WERI-Rb-1 (cell line): ENCODE results near the gene NOC4L.

Experiments
- DNase-seq: peaks from one replicate; pipeline ENCODE4 v3.0.0-alpha.2; 2020
- H3K27ac ChIP-seq: fragments of 250-450 bp; sonication (Bioruptor Pico); 2 replicates; pipeline ENCODE4 v1.5.1; 2020; ENCODE audit warnings: mild to moderate bottlenecking, moderate library complexity
- H3K27me3 ChIP-seq: fragments of 250-450 bp; sonication (Bioruptor Pico); 2 replicates; pipeline ENCODE4 v1.5.1; 2021; ENCODE audit warnings: mild to moderate bottlenecking, low read depth, moderate library complexity; ENCODE audit not compliant: insufficient read depth, severe bottlenecking
- H3K36me3 ChIP-seq: fragments of 250-450 bp; sonication (Bioruptor Pico); 2 replicates; pipeline ENCODE4 v1.5.1; 2020; ENCODE audit warnings: mild to moderate bottlenecking, moderate library complexity
- H3K4me3 ChIP-seq: 2 replicates; pipeline ENCODE4 v1.5.1; 2011; ENCODE audit warnings: low read depth, mild to moderate bottlenecking, control low read depth, low read length
- H3K9me3 ChIP-seq: fragments of 250-450 bp; sonication (Bioruptor Pico); 2 replicates; pipeline ENCODE4 v1.5.1; 2021; ENCODE audit warnings: mild to moderate bottlenecking, moderate library complexity; ENCODE audit not compliant: severe bottlenecking
- TF ChIP-seq, protein P1 (sequence below): IDR thresholded peaks from 2 replicates; pipeline ENCODE4 v1.5.1; 2011; ENCODE audit warnings: low read depth, mild to moderate bottlenecking, control low read depth, inconsistent platforms, low read length

The NOC4L gene

DNA sequence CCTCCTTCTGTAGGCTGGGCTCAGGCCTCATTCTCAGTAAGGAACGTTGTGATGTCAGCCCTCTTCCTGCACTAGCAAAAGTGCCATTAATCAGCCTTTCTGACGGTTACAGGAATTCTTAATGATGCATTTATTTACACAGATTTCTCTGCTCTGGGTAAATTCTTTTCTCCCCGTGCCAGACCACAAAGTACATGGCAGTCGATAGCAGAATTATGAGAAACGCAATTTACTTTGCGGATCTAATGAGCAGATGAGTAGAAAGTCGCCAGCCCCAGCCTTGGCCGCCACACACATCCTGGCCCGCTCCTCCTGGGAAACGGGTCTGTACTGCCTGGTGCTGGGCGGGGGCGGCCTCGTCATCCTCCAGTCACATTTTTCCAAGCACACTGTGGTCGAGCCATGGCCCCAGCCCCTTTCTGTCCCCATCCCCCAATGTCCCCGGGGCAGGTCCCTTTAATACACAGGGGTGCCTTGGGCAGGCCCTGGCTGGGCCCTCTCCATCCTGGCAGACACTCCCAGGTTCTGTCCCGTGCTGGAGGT is 25.9 kb downstream of the NOC4L start:
- Histone ChIP-seq H3K27ac (no peak overlapping the region), H3K36me3 (no peaks in the 10 kb centered on the region), H3K27me3 (no peaks in the 10 kb centered on the region), H3K4me3 (no peak overlapping the region), H3K9me3 (no peaks in the 10 kb centered on the region)
- TF ChIP-seq, protein P1, sequence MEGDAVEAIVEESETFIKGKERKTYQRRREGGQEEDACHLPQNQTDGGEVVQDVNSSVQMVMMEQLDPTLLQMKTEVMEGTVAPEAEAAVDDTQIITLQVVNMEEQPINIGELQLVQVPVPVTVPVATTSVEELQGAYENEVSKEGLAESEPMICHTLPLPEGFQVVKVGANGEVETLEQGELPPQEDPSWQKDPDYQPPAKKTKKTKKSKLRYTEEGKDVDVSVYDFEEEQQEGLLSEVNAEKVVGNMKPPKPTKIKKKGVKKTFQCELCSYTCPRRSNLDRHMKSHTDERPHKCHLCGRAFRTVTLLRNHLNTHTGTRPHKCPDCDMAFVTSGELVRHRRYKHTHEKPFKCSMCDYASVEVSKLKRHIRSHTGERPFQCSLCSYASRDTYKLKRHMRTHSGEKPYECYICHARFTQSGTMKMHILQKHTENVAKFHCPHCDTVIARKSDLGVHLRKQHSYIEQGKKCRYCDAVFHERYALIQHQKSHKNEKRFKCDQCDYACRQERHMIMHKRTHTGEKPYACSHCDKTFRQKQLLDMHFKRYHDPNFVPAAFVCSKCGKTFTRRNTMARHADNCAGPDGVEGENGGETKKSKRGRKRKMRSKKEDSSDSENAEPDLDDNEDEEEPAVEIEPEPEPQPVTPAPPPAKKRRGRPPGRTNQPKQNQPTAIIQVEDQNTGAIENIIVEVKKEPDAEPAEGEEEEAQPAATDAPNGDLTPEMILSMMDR = no peak
- no peak for DNase-seq

DNA sequence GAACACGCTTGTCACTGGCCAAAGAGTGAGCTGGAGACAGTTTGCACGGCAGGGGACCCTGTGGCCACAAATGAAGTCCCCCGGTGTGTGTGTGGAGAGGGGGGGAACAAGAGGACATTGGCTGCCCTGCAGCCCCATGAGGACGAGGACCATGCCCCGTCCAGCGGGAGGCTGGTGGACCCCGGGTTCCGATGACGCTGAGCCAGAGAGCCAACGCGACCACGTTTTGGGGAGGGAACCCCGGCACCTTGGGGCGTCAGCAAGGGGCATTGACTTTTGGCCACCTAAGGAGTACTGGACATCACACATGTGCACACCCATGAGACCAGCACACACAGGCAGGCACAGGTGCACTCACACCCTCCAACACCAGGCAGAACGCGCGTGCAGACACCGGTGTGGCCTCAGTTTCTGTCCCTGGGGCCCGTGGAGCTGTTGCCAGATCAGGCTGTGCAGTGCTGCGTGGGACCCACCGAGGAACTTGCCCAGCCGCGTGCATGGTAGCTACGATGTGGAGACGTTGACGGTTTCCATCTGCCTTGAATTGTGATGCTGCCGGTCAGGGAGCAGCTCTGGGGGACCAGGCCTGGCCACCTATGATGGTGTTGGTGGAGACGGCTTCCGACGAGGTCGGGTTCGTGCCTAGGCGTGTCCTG is 26.5 kb downstream of the NOC4L start:
- TF ChIP-seq, protein P1 = no peak
- H3K9me3 ChIP-seq = no peaks in the 10 kb centered on the region
- no peak for DNase-seq
- H3K36me3 ChIP-seq = no peaks in the 10 kb centered on the region
- H3K27me3 ChIP-seq = no peaks in the 10 kb centered on the region
- H3K27ac ChIP-seq = no peak overlapping the region
- H3K4me3 ChIP-seq = no peak overlapping the region

DNA sequence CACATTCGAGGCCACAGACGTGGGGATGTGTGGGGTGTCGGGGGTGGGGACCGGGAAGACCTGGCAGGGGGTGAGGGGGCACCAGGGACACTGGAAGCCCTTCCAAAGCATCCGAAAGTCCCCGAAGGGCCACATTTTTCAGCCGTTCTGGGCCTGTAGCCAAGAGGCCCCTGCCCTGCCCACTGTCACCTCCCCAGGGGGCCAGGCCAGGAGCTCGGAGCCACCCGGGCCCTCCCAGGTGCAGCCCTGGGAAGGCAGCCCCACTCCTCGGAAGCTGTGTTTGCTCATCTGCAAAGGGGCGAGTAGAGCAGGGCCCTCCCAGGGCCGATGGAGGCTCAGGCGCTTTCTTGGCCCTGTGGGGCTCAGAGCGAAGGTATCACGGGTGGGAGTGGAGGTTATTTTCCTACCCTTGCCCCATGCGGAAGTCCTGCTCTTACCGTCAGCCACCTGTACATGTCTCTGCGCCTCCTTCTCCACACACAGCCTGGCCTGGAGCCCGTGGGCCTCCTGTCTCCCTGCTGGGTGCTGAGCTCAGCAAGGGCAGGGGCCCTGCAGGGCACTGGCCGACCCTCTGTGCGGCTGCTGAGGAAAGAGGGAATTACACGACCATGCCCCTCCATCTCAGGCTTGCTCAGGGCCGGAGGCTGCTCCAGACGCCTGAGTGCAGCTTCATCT is 27.2 kb downstream of the NOC4L start:
- H3K36me3 ChIP-seq = no peaks in the 10 kb centered on the region
- H3K9me3 ChIP-seq = no peaks in the 10 kb centered on the region
- no peaks in the 10 kb centered on the region for H3K27me3 ChIP-seq
- TF ChIP-seq, protein P1 = no peak
- no peak overlapping the region for H3K4me3 ChIP-seq
- no peak for DNase-seq
- no peak overlapping the region for H3K27ac ChIP-seq

DNA sequence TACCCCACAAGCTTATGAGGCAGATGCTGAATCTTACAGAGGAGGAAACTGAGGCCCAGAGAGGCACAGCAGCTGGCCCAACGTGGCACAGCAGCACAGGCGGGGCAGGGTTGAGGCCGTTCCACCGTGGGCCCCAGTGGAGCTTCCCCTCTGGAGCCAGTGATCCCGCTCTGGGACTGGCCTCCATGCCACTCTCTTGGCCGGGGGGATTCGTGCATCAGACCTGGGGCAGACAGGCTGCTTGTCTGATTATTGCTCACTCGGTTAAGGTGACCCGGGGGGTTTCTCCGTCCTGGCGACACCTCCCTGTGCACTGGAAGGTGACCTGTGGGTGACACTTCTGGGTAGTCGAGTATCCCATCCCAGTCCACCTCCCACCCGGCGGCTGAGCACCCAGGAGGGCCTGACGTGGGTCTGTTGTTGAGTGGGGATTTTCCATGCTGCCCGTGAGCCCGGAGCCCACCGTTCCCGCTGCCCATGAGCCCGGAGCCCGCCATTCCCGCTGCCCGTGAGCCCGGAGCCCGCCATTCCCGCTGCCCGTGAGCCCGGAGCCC is 27.8 kb downstream of the NOC4L start:
- TF ChIP-seq, protein P1 = no peak

DNA sequence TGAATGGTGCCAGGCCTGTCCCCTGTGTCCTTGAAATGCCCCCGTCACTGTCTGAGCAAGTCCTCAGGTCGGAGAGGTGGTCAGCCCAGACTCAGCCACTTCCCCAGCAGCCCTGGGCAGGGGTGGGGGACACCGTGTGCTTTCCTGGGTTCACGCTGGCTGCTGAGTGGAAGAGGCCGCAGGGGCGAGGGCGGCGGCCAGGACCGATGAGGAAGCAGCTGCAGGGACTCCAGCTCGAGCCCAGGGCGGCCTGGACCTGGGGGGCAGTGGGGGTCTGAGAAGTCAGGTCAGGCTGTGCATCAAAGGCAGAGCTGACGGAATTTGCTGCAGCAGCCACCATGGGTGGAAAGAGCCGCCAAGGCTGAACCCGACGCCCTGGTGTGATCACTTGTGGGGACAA is 28.4 kb downstream of the NOC4L start:
- no peak for DNase-seq
- Histone ChIP-seq H3K27ac (no peak overlapping the region), H3K4me3 (no peak overlapping the region), H3K27me3 (no peaks in the 10 kb centered on the region), H3K9me3 (no peaks in the 10 kb centered on the region), H3K36me3 (no peaks in the 10 kb centered on the region)
- TF ChIP-seq, protein P1 = no peak

More for the DNA sequence above, 27.8 kb downstream of the NOC4L start:
- no peak overlapping the region for H3K4me3 ChIP-seq
- DNase-seq = no peak
- H3K9me3 ChIP-seq = no peaks in the 10 kb centered on the region
- H3K27me3 ChIP-seq = no peaks in the 10 kb centered on the region
- no peak overlapping the region for H3K27ac ChIP-seq
- no peaks in the 10 kb centered on the region for H3K36me3 ChIP-seq
